GM23338 (cell line): Measurements from ENCODE around the gene ZFP92. TPM values are rescaled to one million over a fixed set of nuclear protein-coding genes. Genes with fewer than 3 reads are reported as not detected.

Source experiments
- ATAC-seq: fragments of 200-7000 bp; cut with Tn5 transposase; 3 replicates; pipeline ENCODE4 v1.9.1; 2020
- DNase-seq: peaks from one replicate; pipeline ENCODE4 v3.0.0-alpha.2; 2015; ENCODE audit warnings: low spot score
- H2AFZ ChIP-seq: fragments of 200-600 bp; sonication (generic); 2 replicates; pipeline ENCODE4 v1.8.0; 2016; ENCODE audit warnings: antibody characterized with exemption, mild to moderate bottlenecking, moderate library complexity
- H3F3A ChIP-seq: fragments of 200-600 bp; sonication (generic); replicated peaks from 2 replicates; pipeline ENCODE4 v1.8.0; 2017; ENCODE audit warnings: antibody characterized with exemption, mixed run types, low read depth
- H3K27ac ChIP-seq: fragments of 200-600 bp; sonication (generic); 2 replicates; pipeline ENCODE4 v1.6.1; 2016; ENCODE audit warnings: low read depth
- H3K27me3 ChIP-seq: fragments of 200-600 bp; sonication (generic); 2 replicates; pipeline ENCODE4 v1.8.0; 2016; ENCODE audit warnings: mild to moderate bottlenecking, mixed run types, moderate library complexity; ENCODE audit not compliant: insufficient read depth
- H3K36me3 ChIP-seq: fragments of 200-600 bp; sonication (generic); 2 replicates; pipeline ENCODE4 v1.8.0; 2016; ENCODE audit warnings: mild to moderate bottlenecking; ENCODE audit not compliant: insufficient read depth
- H3K4me1 ChIP-seq: fragments of 200-600 bp; sonication (generic); 2 replicates; pipeline ENCODE4 v1.8.0; 2016; ENCODE audit warnings: mild to moderate bottlenecking, moderate library complexity; ENCODE audit not compliant: insufficient read depth
- H3K4me2 ChIP-seq: fragments of 200-600 bp; sonication (generic); 2 replicates; pipeline ENCODE4 v1.7.1; 2017; ENCODE audit warnings: mixed run types
- H3K4me3 ChIP-seq: fragments of 200-600 bp; sonication (generic); 2 replicates; pipeline ENCODE4 v1.6.1; 2016; ENCODE audit warnings: mixed run types
- H3K79me2 ChIP-seq: fragments of 200-600 bp; sonication (generic); replicated peaks from 2 replicates; pipeline ENCODE4 v1.8.0; 2017; ENCODE audit warnings: mild to moderate bottlenecking; ENCODE audit not compliant: insufficient read depth
- H3K9me2 ChIP-seq: fragments of 200-600 bp; sonication (generic); 2 replicates; pipeline ENCODE4 v1.8.0; 2017; ENCODE audit not compliant: insufficient read depth
- H4K20me1 ChIP-seq: fragments of 200-600 bp; sonication (generic); replicated peaks from 2 replicates; pipeline ENCODE4 v1.8.0; 2017; ENCODE audit warnings: mild to moderate bottlenecking; ENCODE audit not compliant: insufficient read depth
- H3K27ac Mint-ChIP-seq: 2 replicates; pipeline ENCODE4 v1.8.0; 2020; ENCODE audit warnings: inconsistent platforms, mild to moderate bottlenecking, moderate library complexity, mixed read lengths
- H3K27me3 Mint-ChIP-seq: 3 replicates; pipeline ENCODE4 v1.8.0; 2022; ENCODE audit warnings: low read depth, mild to moderate bottlenecking, moderate library complexity, mixed read lengths, inconsistent platforms; ENCODE audit not compliant: insufficient read depth, poor library complexity
- H3K36me3 Mint-ChIP-seq: 3 replicates; pipeline ENCODE4 v1.8.0; 2021; ENCODE audit warnings: low read depth, mild to moderate bottlenecking, inconsistent platforms, moderate library complexity, mixed read lengths
- H3K4me1 Mint-ChIP-seq: 3 replicates; pipeline ENCODE4 v1.8.0; 2020; ENCODE audit warnings: mild to moderate bottlenecking, inconsistent platforms, mixed read lengths
- H3K4me3 Mint-ChIP-seq: 3 replicates; pipeline ENCODE4 v1.8.0; 2021; ENCODE audit warnings: moderate library complexity, mild to moderate bottlenecking, inconsistent platforms, mixed read lengths
- H3K9me3 Mint-ChIP-seq: 3 replicates; pipeline ENCODE4 v1.8.0; 2020; ENCODE audit warnings: moderate library complexity, mild to moderate bottlenecking, inconsistent platforms, mixed read lengths
- CREB1 ChIP-seq: fragments of 250-450 bp; sonication (Bioruptor Pico); IDR thresholded peaks from 2 replicates; pipeline ENCODE4 v1.5.0; 2020; ENCODE audit warnings: low read depth, mild to moderate bottlenecking, moderate library complexity
- ETS1 ChIP-seq: IDR thresholded peaks from 2 replicates; pipeline ENCODE4 v1.6.1; 2016; ENCODE audit warnings: antibody characterized with exemption
- EZH2phosphoT487 ChIP-seq: fragments of 200-600 bp; sonication (generic); IDR thresholded peaks from one replicate; pipeline ENCODE4 v1.8.1; 2018; ENCODE audit warnings: antibody characterized with exemption; ENCODE audit not compliant: unreplicated experiment
- JUNB ChIP-seq: IDR thresholded peaks from one replicate; pipeline ENCODE4 v1.6.1; 2016; ENCODE audit warnings: antibody characterized with exemption; ENCODE audit not compliant: unreplicated experiment
- POLR2AphosphoS5 ChIP-seq: IDR thresholded peaks from 2 replicates; pipeline ENCODE4 v1.6.1; 2016; ENCODE audit warnings: antibody characterized with exemption, low read depth
- ZNF114 ChIP-seq: fragments of 250-450 bp; sonication (Bioruptor Pico); IDR thresholded peaks from 2 replicates; pipeline ENCODE4 v1.5.0; 2020; ENCODE audit warnings: mild to moderate bottlenecking, moderate library complexity
- ZNF331 ChIP-seq: fragments of 250-450 bp; sonication (Bioruptor Pico); IDR thresholded peaks from 2 replicates; pipeline ENCODE4 v1.5.0; 2020; ENCODE audit warnings: low read depth, mild to moderate bottlenecking, moderate library complexity
- ZNF462 ChIP-seq: fragments of 250-450 bp; sonication (Bioruptor Pico); IDR thresholded peaks from 2 replicates; pipeline ENCODE4 v1.5.0; 2020; ENCODE audit warnings: mild to moderate bottlenecking, moderate library complexity
- polyA plus RNA-seq: library from polyadenylated mRNA; unstranded; fragments of >200 nt; fragmentation: Nextera tagmentation; extraction: Ambion mirVana; gene quantifications from 2 replicates; pipeline ENCODE4 v1.2.1, GENCODE V29; 2016
- total RNA-seq: library from RNA; depleted of rRNA; stranded (reverse); fragments of >200 nt; shearing (Covaris generic); gene quantifications from 2 replicates; pipeline ENCODE4 v1.2.3, GENCODE V29; 2014

Gene ZFP92
- total and polyA plus RNA-seq, 2 experiments from 2014 or later, result 0.05 to 0.52 TPM

- TF ChIP-seq ZNF462 (CRISPR knock-in tag) (no peak), POLR2AphosphoS5 (no peak), ZNF114 (CRISPR knock-in tag) (no peak), ETS1 (no peak)
These were observed 2.5 kb downstream of the ZFP92 start (continued) for GRCh38 chrX:153413731-153414130.

GRCh38 chrX:153414856-153415510 lies 3.7 kb downstream of the ZFP92 start:
- Histone ChIP-seq H3K4me2 (no peak overlapping the region), H3K79me2 (no peaks in the 10 kb centered on the region), H3K4me3 (no peak overlapping the region), H3K27ac (no peak overlapping the region), H3K36me3 (no peaks in the 10 kb centered on the region), H2AFZ (no peak overlapping the region), H4K20me1 (no peaks in the 10 kb centered on the region), H3F3A (no peaks in the 10 kb centered on the region), H3K9me2 (no peaks in the 10 kb centered on the region), H3K27me3 (peaks cover 19% of the 10 kb centered on the region; the same call in 1 of the 2 replicates), H3K4me1 (no peaks in the 10 kb centered on the region)
- H3K4me1 Mint-ChIP-seq, result peaks cover 18% of the 10 kb centered on the region
- no peak for DNase-seq
- H3K27ac Mint-ChIP-seq, result no peak overlapping the region
- H3K9me3 Mint-ChIP-seq, result no peaks in the 10 kb centered on the region
- ATAC-seq, result no peak
- H3K4me3 Mint-ChIP-seq, result no peak overlapping the region
- peaks cover 17% of the 10 kb centered on the region for H3K27me3 Mint-ChIP-seq
- TF ChIP-seq CREB1 (CRISPR knock-in tag) (no peak), EZH2phosphoT487 (no peak), JUNB (no peak), ETS1 (no peak), ZNF331 (CRISPR knock-in tag) (no peak)
- H3K36me3 Mint-ChIP-seq, result no peaks in the 10 kb centered on the region
